ENCODE data around the gene SC5D. TPM values are rescaled to one million over a fixed set of nuclear protein-coding genes. Genes with fewer than 3 reads are reported as not detected.

The SC5D gene
- total and polyA plus RNA-seq, 2 of the 4 experiments (the other 2 are of a cell fraction) = 21.3 to 21.7 TPM

GRCh38 chr11:121268581-121268980 is 24.0 kb upstream of the SC5D start:
- ATAC-seq (ENCODE audit: low read depth) = no peak
- BruUV-seq (replicated peaks) = no TSS peak
- H2AK9ac ChIP-seq (replicated peaks; ENCODE audit: low read depth, low read length, poor library complexity) = no peak overlapping the region
- no peak overlapping the region for H3K18ac ChIP-seq (ENCODE audit: low read depth, low read length)
- H3K4ac ChIP-seq (ENCODE audit: low read depth, low read length) = no peak overlapping the region
- peaks cover 35% of the 10 kb centered on the region for H3K27me3 ChIP-seq (ENCODE audit: control insufficient read depth, insufficient read depth, low read length)
- no peak overlapping the region for H4K5ac ChIP-seq (ENCODE audit: low read depth, low read length)
- ChIA-PET CTCF (no interaction called here), POLR2A (ENCODE audit: unreplicated experiment) (no interaction called here)
- H2AFZ ChIP-seq (replicated peaks; ENCODE audit: low read length, poor library complexity) = no peak overlapping the region
- H3K23ac ChIP-seq (ENCODE audit: low read depth, low read length) = no peak overlapping the region
- H2BK15ac ChIP-seq (ENCODE audit: low read depth, low read length) = no peak overlapping the region
- H4K91ac ChIP-seq (ENCODE audit: insufficient read depth, low read depth, low read length) = no peak overlapping the region
- H3K27ac ChIP-seq (ENCODE audit: insufficient read depth, low read length) = no peak overlapping the region
- dilution Hi-C loops (cut with HindIII; ENCODE audit: low sequenced_read_pairs, unreplicated experiment) (no loop called here), in situ Hi-C loops (cut with MboI; ENCODE audit: low sequenced_read_pairs) (no loop called here), intact Hi-C loops (cut with micrococcal nuclease) (no loop called here)
- no peak overlapping the region for H3K56ac ChIP-seq (ENCODE audit: extremely low read depth, insufficient read depth, low read length)
- no peaks in the 10 kb centered on the region for H3K79me1 ChIP-seq (ENCODE audit: low read depth in 1 of 2, low read length in 2 of 2)
- H3K9me3 ChIP-seq (ENCODE audit: control insufficient read depth, insufficient read depth, low read length) = no peaks in the 10 kb centered on the region
- no peak overlapping the region for H2BK5ac ChIP-seq (ENCODE audit: low read depth, low read length, poor library complexity, severe bottlenecking)
- no peak overlapping the region for H3K4me2 ChIP-seq (ENCODE audit: low read depth, low read length)
- H3K9me1 ChIP-seq (ENCODE audit: insufficient read depth, low read length) = no peaks in the 10 kb centered on the region
- no peak for TF ChIP-seq BHLHE40 (IDR thresholded peaks at IDR 0.05; ENCODE audit: low read depth, low read length)
- TF ChIP-seq POLR2A (IDR thresholded peaks at IDR 0.05; ENCODE audit: low read depth, low read length) = no peak
- no peak for TF ChIP-seq NFE2L2 (IDR thresholded peaks at IDR 0.05; ENCODE audit: low read depth, low read length)
- no peak for TF ChIP-seq MAZ (IDR thresholded peaks at IDR 0.05; ENCODE audit: borderline replicate concordance, low read depth, low read length)
- no peak for TF ChIP-seq CTCF (conservative IDR thresholded peaks at IDR 0.05; ENCODE audit: low read depth, low read length)
- no peak for TF ChIP-seq SMC3 (IDR thresholded peaks at IDR 0.05; ENCODE audit: low read depth, low read length)
- TF ChIP-seq USF2 (IDR thresholded peaks at IDR 0.05; ENCODE audit: low read depth, low read length) = no peak
- no peak for TF ChIP-seq MAFK (IDR thresholded peaks at IDR 0.05; ENCODE audit: low read depth, low read length)
- TF ChIP-seq MXI1 (IDR thresholded peaks at IDR 0.05; ENCODE audit: borderline replicate concordance, low read depth, low read length) = no peak
- TF ChIP-seq RAD21 (IDR thresholded peaks at IDR 0.05; ENCODE audit: low read length) = no peak
- no peak for TF ChIP-seq CHD1 (IDR thresholded peaks at IDR 0.05; ENCODE audit: low read depth, low read length)
- no peak for TF ChIP-seq RFX5 (IDR thresholded peaks at IDR 0.05; ENCODE audit: low read depth, low read length)
- no peak overlapping the region for H3K14ac ChIP-seq (replicated peaks; ENCODE audit: low read depth, low read length)
- no peaks in the 10 kb centered on the region for H3K4me1 ChIP-seq (ENCODE audit: control insufficient read depth, insufficient read depth, low read length)
- 0% methylated on average over 1 of the region's 2 CpGs; no CpG with 5 or more reads in 1 of the 2 experiments for WGBS, 2 experiments (ENCODE audit: extremely low coverage in 2 of 2, insufficient read length in 1 of 2)
- H3K4me3 ChIP-seq (ENCODE audit: insufficient read depth, low read depth, low read length) = no peak overlapping the region
- no peak overlapping the region for H3K9ac ChIP-seq (ENCODE audit: low read depth, low read length)
- H2BK120ac ChIP-seq (ENCODE audit: low read depth, low read length) = no peak overlapping the region
- H2AK5ac ChIP-seq (ENCODE audit: low read depth, low read length) = no peak overlapping the region
- no peaks in the 10 kb centered on the region for H3K36me3 ChIP-seq (ENCODE audit: control insufficient read depth, insufficient read depth, low read length)
- no peak for DNase-seq
- H4K8ac ChIP-seq (ENCODE audit: low read depth in 2 of 2, low read length in 2 of 2) = no peak overlapping the region
- H4K20me1 ChIP-seq (ENCODE audit: insufficient read depth, low read length) = no peaks in the 10 kb centered on the region
- no peak overlapping the region for H2BK20ac ChIP-seq (ENCODE audit: low read depth, low read length)
